ENCODE data around the gene SOX10. TPM values are rescaled to one million over a fixed set of nuclear protein-coding genes. Genes with fewer than 3 reads are reported as not detected.

The SOX10 gene
- total RNA-seq, 1 experiment from 2014 or later = not detected

DNA sequence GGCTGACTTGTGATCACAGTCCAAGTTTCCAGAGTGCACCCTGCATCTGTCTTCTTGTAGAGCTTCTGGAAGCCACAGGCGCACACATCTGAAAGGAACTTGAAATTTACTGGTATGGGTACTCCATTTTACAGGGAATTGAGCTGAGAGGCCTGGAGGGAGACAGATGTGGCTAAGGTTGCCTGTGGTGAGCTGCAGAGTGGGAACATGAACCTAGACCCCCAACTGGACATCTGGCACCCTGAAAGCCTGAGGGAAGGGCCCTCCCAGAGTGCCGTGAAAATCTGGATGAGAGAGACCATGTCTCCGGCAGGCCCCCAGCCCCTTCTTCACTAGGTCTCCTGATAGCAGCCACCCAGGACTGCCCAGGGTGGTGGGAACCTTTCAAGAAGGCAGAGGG lies 22.6 kb upstream of the SOX10 start:
- CTCF ChIA-PET = no interaction called here
- no peak overlapping the region for H3K4me3 ChIP-seq (ENCODE audit: low read depth in 2 of 2, low read length in 2 of 2)
- BruUV-seq (replicated peaks) = no TSS peak
- H3K27me3 ChIP-seq (ENCODE audit: control insufficient read depth, insufficient read depth, low read length) = no peaks in the 10 kb centered on the region
- no peak overlapping the region for H3K27ac ChIP-seq (ENCODE audit: low read length)
- no peak for DNase-seq (ENCODE audit: low read depth, low spot score)
- no peaks in the 10 kb centered on the region for H3K36me3 ChIP-seq (ENCODE audit: control insufficient read depth, insufficient read depth, low read length)
- intact Hi-C loops (cut with micrococcal nuclease; ENCODE audit: unreplicated experiment) = no loop called here
- POLR2A ChIA-PET = interaction anchor here (0.5 to 0.6 kb wide), 2 partner anchors 33 to 42 kb away, joined by 7 read pairs; no protein-coding TSS in a partner anchor
- TF ChIP-seq SIN3A (IDR thresholded peaks at IDR 0.05; ENCODE audit: borderline replicate concordance, insufficient read depth, low read depth, low read length) (no peak), TCF7L2 (IDR thresholded peaks at IDR 0.05; ENCODE audit: low read depth, low read length) (no peak), POLR2AphosphoS5 (IDR thresholded peaks at IDR 0.05; ENCODE audit: low read depth, low read length) (no peak)
- TF ChIP-seq, protein P1, sequence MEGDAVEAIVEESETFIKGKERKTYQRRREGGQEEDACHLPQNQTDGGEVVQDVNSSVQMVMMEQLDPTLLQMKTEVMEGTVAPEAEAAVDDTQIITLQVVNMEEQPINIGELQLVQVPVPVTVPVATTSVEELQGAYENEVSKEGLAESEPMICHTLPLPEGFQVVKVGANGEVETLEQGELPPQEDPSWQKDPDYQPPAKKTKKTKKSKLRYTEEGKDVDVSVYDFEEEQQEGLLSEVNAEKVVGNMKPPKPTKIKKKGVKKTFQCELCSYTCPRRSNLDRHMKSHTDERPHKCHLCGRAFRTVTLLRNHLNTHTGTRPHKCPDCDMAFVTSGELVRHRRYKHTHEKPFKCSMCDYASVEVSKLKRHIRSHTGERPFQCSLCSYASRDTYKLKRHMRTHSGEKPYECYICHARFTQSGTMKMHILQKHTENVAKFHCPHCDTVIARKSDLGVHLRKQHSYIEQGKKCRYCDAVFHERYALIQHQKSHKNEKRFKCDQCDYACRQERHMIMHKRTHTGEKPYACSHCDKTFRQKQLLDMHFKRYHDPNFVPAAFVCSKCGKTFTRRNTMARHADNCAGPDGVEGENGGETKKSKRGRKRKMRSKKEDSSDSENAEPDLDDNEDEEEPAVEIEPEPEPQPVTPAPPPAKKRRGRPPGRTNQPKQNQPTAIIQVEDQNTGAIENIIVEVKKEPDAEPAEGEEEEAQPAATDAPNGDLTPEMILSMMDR (IDR thresholded peaks at IDR 0.05) = no peak
- TF ChIP-seq, protein P2, sequence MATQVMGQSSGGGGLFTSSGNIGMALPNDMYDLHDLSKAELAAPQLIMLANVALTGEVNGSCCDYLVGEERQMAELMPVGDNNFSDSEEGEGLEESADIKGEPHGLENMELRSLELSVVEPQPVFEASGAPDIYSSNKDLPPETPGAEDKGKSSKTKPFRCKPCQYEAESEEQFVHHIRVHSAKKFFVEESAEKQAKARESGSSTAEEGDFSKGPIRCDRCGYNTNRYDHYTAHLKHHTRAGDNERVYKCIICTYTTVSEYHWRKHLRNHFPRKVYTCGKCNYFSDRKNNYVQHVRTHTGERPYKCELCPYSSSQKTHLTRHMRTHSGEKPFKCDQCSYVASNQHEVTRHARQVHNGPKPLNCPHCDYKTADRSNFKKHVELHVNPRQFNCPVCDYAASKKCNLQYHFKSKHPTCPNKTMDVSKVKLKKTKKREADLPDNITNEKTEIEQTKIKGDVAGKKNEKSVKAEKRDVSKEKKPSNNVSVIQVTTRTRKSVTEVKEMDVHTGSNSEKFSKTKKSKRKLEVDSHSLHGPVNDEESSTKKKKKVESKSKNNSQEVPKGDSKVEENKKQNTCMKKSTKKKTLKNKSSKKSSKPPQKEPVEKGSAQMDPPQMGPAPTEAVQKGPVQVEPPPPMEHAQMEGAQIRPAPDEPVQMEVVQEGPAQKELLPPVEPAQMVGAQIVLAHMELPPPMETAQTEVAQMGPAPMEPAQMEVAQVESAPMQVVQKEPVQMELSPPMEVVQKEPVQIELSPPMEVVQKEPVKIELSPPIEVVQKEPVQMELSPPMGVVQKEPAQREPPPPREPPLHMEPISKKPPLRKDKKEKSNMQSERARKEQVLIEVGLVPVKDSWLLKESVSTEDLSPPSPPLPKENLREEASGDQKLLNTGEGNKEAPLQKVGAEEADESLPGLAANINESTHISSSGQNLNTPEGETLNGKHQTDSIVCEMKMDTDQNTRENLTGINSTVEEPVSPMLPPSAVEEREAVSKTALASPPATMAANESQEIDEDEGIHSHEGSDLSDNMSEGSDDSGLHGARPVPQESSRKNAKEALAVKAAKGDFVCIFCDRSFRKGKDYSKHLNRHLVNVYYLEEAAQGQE (IDR thresholded peaks at IDR 0.05; ENCODE audit: insufficient read depth in 1 of 2, low read depth in 2 of 2, low read length in 1 of 2) = no peak
- H3K9me3 ChIP-seq (ENCODE audit: control insufficient read depth, insufficient read depth, low read depth, low read length) = no peaks in the 10 kb centered on the region
- ATAC-seq = no peak
- no peaks in the 10 kb centered on the region for H3K4me1 ChIP-seq (ENCODE audit: control insufficient read depth, insufficient read depth, low read length)
- in situ Hi-C loops (cut with HindIII; ENCODE audit: low pct_unique_long_range_greater_than_20kb, low sequenced_read_pairs) = no loop called here

DNA sequence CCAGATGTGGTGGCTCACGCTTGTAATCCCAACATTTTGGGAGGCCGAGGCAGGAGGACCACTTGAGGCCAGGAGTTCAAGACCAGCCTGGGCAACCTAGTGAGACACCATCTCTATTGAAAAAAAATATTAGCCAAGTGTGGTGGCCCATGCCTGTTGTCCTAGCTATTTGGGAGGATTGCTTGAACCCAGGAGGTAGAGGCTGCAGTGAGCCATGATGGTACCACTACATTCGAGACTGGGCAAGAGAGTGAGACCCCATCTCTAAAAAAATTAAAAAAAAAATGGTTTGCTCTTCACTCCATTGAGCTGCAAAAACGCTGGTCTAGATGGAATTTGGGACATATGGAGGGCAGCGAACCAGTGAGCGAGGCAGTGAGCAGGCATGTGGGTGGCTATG lies 21.6 kb upstream of the SOX10 start:
- no peaks in the 10 kb centered on the region for H3K4me1 ChIP-seq (ENCODE audit: control insufficient read depth, insufficient read depth, low read length)
- intact Hi-C loops (cut with micrococcal nuclease; ENCODE audit: unreplicated experiment) = no loop called here
- in situ Hi-C loops (cut with HindIII; ENCODE audit: low pct_unique_long_range_greater_than_20kb, low sequenced_read_pairs) = no loop called here
- no peaks in the 10 kb centered on the region for H3K9me3 ChIP-seq (ENCODE audit: control insufficient read depth, insufficient read depth, low read depth, low read length)
- no peaks in the 10 kb centered on the region for H3K36me3 ChIP-seq (ENCODE audit: control insufficient read depth, insufficient read depth, low read length)
- TF ChIP-seq TCF7L2 (IDR thresholded peaks at IDR 0.05; ENCODE audit: low read depth, low read length) (no peak), POLR2AphosphoS5 (IDR thresholded peaks at IDR 0.05; ENCODE audit: low read depth, low read length) (no peak), SIN3A (IDR thresholded peaks at IDR 0.05; ENCODE audit: borderline replicate concordance, insufficient read depth, low read depth, low read length) (no peak)
- TF ChIP-seq, protein P2 (IDR thresholded peaks at IDR 0.05; ENCODE audit: insufficient read depth in 1 of 2, low read depth in 2 of 2, low read length in 1 of 2) = no peak
- TF ChIP-seq, protein P1 (IDR thresholded peaks at IDR 0.05) = no peak
- no TSS peak for BruUV-seq (replicated peaks)
- ChIA-PET POLR2A (no interaction called here), CTCF (no interaction called here)
- no peaks in the 10 kb centered on the region for H3K27me3 ChIP-seq (ENCODE audit: control insufficient read depth, insufficient read depth, low read length)
- ATAC-seq (no peak), DNase-seq (ENCODE audit: low read depth, low spot score) (no peak)
- H3K27ac ChIP-seq (ENCODE audit: low read length) = no peak overlapping the region
- no peak overlapping the region for H3K4me3 ChIP-seq (ENCODE audit: low read depth in 2 of 2, low read length in 2 of 2)

All from Panc1 (cell line).